ENCODE results near the gene TSPAN9.
"Not testable (repeated sequence)": the region's sequence is repeated elsewhere in the genome, so short reads cannot be mapped to it uniquely, and the experiment has no call there.

DNA sequence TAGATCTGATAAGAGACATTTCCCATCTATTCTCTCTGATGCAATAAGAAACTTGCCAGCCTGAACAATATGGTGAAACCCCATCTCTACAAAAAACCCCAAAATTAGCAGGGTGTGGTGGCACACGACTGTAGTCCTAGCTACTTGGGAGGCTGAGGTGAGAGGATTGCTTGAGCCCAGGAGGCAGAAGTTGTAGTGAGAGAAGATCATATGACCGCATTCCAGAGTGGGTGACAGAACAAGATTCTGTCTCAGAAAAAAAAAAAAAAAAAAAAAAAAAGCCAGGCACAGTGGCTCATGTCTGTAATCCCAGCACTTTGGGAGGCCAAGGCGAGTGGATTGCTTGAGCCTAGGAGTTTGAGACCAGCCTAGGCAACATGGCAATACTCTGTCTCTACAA is 11.3 kb upstream of the TSPAN9 start:
- TF ChIP-seq EZH2 (IDR thresholded peaks at IDR 0.05); POLR2AphosphoS5 (IDR thresholded peaks at IDR 0.05; ENCODE audit: borderline replicate concordance, low read depth, low read length); FOXP2 (optimal IDR thresholded peaks at IDR 0.05; ENCODE audit: control extremely low read depth, extremely low read length, insufficient read depth): not testable (repeated sequence)

Data from SK-N-MC (cell line).